NB4 (cell line): Measurements from ENCODE around the gene GSTO2.

ENCODE experiments used
- MYC ChIP-seq: IDR thresholded peaks from 2 replicates; pipeline ENCODE4 v1.6.1; 2011; ENCODE audit warnings: low read depth, low read length
- POLR2A ChIP-seq: IDR thresholded peaks from 2 replicates; pipeline ENCODE4 v1.6.1; 2011; ENCODE audit warnings: mild to moderate bottlenecking; ENCODE audit not compliant: insufficient read length; ENCODE audit errors: extremely low read depth
- TF ChIP-seq, protein P1 (sequence below): IDR thresholded peaks from one replicate; pipeline ENCODE4 v1.5.1; 2012; ENCODE audit warnings: low read depth, low read length
- TF ChIP-seq, protein P2 (sequence below): IDR thresholded peaks from 2 replicates; pipeline ENCODE4 v1.6.1; 2011; ENCODE audit warnings: low read depth, low read length

DNA sequence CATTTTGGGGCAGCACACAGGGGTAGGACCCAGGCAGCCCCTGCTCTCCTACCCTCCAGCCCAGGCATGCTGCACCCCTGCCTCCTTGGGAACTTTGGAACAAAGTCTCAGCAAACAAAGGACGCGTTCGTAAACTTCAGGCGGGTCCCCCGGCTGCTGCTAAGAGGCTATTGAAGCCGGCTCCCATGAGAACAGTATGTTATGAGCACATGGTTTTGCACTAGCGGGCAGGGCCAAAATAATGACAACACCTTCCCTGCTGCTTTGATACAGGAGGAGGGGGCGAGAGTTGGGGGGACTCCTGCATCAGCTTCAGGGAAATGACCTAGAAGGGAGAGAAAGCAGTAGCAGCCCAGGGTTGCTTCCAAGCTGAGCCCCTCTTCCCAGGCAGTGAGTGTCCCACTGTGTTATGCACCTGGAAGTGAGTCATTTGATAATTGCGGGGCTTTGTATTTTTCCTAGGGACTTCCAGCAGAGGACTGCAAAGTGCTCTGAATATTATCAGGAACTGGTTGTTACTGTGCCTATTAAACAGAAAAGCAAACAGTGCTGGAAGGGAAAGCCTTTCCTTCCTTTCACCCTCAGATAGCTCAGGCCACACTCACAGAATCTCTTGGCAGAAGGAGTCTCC, 62.3 kb downstream of the GSTO2 start:
- TF ChIP-seq, protein P1, sequence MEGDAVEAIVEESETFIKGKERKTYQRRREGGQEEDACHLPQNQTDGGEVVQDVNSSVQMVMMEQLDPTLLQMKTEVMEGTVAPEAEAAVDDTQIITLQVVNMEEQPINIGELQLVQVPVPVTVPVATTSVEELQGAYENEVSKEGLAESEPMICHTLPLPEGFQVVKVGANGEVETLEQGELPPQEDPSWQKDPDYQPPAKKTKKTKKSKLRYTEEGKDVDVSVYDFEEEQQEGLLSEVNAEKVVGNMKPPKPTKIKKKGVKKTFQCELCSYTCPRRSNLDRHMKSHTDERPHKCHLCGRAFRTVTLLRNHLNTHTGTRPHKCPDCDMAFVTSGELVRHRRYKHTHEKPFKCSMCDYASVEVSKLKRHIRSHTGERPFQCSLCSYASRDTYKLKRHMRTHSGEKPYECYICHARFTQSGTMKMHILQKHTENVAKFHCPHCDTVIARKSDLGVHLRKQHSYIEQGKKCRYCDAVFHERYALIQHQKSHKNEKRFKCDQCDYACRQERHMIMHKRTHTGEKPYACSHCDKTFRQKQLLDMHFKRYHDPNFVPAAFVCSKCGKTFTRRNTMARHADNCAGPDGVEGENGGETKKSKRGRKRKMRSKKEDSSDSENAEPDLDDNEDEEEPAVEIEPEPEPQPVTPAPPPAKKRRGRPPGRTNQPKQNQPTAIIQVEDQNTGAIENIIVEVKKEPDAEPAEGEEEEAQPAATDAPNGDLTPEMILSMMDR, result no peak
- TF ChIP-seq POLR2A (no peak), MYC (no peak)
- TF ChIP-seq, protein P2, sequence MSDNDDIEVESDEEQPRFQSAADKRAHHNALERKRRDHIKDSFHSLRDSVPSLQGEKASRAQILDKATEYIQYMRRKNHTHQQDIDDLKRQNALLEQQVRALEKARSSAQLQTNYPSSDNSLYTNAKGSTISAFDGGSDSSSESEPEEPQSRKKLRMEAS, result no peak
